Tibial nerve (tissue), 4 donors: ENCODE measurements around the gene ERC2.

Experiments used
- EP300 ChIP-seq, 2 donors: sonication (generic); formaldehyde crosslinking; IDR thresholded peaks; one replicate each; pipeline ENCODE4 v1.6.1; 2017; ENCODE audit warnings: antibody characterized with exemption in 2 of 2, mild to moderate bottlenecking in 1 of 2
- TF ChIP-seq, protein P1 (sequence below), 5 experiments: fragments of 200-600 bp in 3 of 5; fragments of 450-650 bp in 2 of 5; sonication (generic) in 3 of 5; IDR thresholded peaks; one replicate each; pipeline ENCODE4 v1.5.1; 2016 to 2019; ENCODE audit warnings: antibody characterized with exemption in 5 of 5, mild to moderate bottlenecking in 3 of 5, moderate library complexity in 2 of 5

DNA sequence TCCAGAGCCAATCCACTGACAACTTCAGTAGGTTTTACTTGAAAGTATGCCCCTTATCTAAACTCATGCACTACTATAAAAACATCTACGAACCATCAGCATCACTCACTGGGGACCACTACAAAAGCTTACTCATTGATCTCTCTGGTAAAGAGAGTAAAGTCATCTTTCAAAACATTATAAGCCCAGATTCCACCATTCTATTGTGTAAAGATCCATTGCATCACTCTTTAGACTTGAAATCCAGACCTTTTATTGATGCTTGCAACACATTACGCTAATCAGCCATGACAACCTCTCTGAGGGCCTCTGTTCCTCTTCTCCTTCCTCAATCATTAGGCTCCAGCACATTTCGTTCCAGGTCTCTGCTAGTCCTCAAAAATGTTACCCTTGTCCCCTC, 732.3 kb downstream of the ERC2 start:
- no peak for TF ChIP-seq EP300 (IDR thresholded peaks at IDR 0.05)
- TF ChIP-seq, protein P1, sequence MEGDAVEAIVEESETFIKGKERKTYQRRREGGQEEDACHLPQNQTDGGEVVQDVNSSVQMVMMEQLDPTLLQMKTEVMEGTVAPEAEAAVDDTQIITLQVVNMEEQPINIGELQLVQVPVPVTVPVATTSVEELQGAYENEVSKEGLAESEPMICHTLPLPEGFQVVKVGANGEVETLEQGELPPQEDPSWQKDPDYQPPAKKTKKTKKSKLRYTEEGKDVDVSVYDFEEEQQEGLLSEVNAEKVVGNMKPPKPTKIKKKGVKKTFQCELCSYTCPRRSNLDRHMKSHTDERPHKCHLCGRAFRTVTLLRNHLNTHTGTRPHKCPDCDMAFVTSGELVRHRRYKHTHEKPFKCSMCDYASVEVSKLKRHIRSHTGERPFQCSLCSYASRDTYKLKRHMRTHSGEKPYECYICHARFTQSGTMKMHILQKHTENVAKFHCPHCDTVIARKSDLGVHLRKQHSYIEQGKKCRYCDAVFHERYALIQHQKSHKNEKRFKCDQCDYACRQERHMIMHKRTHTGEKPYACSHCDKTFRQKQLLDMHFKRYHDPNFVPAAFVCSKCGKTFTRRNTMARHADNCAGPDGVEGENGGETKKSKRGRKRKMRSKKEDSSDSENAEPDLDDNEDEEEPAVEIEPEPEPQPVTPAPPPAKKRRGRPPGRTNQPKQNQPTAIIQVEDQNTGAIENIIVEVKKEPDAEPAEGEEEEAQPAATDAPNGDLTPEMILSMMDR (IDR thresholded peaks at IDR 0.05): no peak
